HG03196 (cell line): Measurements from ENCODE around the gene FAM184A.
"Not testable (repeated sequence)": the region's sequence is repeated elsewhere in the genome, so short reads cannot be mapped to it uniquely, and the experiment has no call there.

Source experiments
- ATAC-seq: cut with Tn5 transposase; IDR thresholded peaks from one replicate; pipeline ENCODE4 v1.9.1; 2021; ENCODE audit not compliant: unreplicated experiment

FAM184A gene, protein sequence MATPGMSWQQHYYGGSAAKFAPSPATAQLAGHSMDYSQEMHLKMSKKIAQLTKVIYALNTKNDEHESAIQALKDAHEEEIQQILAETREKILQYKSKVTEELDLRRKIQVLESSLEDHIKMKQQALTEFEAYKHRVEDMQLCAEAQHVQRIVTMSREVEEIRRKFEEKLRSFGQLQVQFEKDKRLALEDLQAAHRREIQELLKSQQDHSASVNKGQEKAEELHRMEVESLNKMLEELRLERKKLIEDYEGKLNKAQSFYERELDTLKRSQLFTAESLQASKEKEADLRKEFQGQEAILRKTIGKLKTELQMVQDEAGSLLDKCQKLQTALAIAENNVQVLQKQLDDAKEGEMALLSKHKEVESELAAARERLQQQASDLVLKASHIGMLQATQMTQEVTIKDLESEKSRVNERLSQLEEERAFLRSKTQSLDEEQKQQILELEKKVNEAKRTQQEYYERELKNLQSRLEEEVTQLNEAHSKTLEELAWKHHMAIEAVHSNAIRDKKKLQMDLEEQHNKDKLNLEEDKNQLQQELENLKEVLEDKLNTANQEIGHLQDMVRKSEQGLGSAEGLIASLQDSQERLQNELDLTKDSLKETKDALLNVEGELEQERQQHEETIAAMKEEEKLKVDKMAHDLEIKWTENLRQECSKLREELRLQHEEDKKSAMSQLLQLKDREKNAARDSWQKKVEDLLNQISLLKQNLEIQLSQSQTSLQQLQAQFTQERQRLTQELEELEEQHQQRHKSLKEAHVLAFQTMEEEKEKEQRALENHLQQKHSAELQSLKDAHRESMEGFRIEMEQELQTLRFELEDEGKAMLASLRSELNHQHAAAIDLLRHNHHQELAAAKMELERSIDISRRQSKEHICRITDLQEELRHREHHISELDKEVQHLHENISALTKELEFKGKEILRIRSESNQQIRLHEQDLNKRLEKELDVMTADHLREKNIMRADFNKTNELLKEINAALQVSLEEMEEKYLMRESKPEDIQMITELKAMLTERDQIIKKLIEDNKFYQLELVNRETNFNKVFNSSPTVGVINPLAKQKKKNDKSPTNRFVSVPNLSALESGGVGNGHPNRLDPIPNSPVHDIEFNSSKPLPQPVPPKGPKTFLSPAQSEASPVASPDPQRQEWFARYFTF

GRCh38 chr6:119078376-119079282, at the start of gene FAM184A:
Gene FAM184A (minus strand): TSS chr6:119078664. CDS start chr6:119078299, 365 bp downstream.
- ATAC-seq: peak; percentile 65

DNA sequence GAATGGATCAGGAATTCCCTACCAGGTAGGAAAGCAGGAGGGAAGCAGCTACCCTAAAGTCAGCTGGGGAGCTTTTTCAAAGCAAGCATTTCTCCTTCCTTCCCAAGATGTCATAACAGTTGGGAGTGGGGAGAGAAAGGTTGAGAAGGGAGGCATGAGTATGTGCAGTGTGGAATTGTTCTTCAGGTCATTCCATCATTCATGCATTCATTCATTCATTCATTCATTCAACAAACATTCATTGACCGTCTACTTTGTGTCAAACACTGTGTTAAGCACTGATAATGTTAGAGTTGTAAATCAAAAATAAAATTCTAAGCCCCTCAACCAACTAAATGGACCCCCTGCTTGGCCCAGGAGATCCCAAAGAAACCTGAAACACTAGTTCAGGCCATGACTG, 49.2 kb upstream of the FAM184A start:
- ATAC-seq: no peak

DNA sequence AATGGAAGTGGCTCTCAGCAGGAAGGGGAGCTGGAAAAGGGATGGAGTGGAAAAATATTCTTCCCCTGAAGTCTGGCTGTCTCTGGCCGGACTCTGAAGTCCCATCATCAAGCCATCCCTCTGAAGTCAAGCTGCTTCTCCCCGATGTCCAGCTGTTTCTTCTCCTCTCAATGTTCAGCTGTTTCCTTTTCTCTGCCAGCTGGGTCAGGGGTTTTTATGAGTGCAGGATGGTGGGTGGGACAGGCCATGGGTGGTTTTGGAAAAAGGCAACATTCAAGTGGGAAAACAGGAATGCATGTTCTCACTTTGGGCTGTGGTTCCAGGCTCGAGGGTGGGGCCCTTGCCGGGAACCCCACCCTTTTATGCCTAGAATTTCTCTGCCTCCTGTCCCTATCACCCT, 48.4 kb upstream of the FAM184A start:
- no peak for ATAC-seq

GRCh38 chr6:119126140-119126539, 47.7 kb upstream of the FAM184A start:
- no peak for ATAC-seq

- no peak for ATAC-seq
These were observed 47.1 kb upstream of the FAM184A start for GRCh38 chr6:119125576-119125975.

DNA sequence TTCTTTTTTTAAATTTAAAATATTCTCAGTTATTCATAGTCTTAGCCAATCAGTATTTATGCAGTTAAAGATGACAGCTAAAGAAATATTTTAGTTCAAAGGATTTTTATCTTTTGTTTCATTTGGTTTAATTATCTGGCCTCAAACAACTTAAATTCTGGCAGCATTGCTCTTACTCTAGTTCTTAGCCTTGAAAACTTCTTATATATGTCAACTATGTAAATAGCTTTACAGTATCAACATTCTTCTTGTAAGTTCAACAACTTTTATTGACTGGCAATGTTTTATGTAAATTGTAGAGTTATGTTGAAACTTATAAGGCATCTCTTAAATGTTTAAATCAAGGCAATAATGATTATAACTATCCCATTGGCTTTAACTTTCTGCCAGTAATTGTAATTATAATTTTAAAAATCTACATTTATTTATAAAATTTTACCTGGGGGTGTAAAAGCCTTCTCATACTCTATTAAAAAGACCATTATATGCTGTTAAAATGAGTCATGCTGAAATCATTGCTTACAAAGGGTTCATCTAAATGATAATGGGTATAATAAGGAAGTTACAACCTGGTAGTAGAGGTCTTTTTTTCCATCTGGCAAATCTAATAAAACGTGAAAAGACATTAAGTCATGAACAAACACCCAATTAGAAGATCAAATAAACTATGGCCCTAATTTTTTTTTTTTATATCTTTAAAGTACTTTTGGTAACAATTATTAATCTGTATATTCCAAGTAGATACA, 45.8 kb upstream of the FAM184A start:
- no peak for ATAC-seq

DNA sequence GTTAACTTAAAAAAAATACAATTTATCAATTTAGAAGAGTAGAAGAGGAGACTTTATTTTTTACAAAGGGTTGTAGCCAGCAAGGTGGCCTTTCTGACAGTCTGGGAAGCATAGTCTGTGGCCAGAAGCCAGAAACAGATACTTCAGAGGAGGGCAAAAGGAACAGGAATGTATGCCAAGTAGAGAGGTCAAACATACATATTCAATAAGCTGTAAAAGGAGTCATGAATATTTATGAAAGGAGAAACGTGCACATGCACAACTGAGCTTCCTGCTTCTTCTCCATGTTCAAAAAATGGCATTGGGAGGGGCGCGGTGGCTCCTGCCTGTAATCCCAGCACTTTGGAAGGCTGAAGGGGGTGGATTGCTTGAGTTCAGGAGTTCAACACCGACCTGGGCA, 43.9 kb upstream of the FAM184A start:
- no peak for ATAC-seq

- no peak for ATAC-seq
These were observed 42.9 kb upstream of the FAM184A start for GRCh38 chr6:119121367-119121766.

- ATAC-seq: no peak
These were observed 41.5 kb upstream of the FAM184A start for GRCh38 chr6:119119989-119120388.

- ATAC-seq: not testable (repeated sequence)
These were observed 40.6 kb upstream of the FAM184A start for GRCh38 chr6:119119062-119119461.

GRCh38 chr6:119116712-119117281, 38.3 kb upstream of the FAM184A start:
- ATAC-seq: no peak

GRCh38 chr6:119113961-119114360, 35.5 kb upstream of the FAM184A start:
- ATAC-seq: no peak

GRCh38 chr6:119112812-119113530, 34.5 kb upstream of the FAM184A start:
- no peak for ATAC-seq

DNA sequence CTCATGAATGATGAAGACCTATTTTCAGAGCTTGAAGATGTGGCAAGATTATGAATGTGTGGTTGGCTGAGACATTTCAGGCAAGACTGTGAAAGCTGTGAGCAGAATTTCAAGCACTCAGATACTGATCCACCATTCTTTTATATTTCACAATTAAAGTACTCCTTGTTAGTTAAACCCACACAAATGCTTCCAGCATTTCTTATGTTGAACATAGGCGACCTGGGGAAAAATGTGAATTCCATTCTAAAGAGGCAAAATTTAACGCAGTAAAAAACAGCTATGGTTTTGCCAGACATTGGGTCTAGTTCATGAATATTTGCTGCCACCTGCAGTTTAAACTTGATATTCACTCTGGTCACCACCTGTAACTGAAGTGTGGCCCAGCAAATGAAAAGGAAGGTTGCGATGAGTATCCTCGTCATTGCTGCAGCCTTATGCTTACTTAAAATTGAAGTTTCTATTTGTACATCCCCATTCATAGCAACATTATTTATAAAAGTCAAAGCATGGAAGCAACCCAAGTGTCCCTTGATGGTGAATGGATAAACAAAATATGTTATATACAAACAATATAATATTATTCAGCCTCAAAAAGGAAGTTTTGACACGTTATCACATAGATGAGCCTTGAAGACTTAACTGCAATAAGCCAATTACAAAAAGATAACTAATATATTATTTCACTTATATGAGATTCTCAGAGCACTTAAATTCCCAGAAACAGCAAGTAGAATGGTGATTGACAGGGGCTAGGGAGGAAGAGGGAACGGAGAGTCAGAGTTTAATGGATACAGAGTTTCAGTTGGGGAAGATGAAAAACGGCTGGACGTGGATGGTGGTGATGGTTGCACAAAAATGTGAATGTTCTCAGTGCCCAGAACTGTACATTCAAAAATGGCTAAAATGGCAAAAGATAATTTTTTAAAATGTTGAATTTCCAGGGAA, 32.4 kb upstream of the FAM184A start:
- peak; percentile 83 for ATAC-seq

DNA sequence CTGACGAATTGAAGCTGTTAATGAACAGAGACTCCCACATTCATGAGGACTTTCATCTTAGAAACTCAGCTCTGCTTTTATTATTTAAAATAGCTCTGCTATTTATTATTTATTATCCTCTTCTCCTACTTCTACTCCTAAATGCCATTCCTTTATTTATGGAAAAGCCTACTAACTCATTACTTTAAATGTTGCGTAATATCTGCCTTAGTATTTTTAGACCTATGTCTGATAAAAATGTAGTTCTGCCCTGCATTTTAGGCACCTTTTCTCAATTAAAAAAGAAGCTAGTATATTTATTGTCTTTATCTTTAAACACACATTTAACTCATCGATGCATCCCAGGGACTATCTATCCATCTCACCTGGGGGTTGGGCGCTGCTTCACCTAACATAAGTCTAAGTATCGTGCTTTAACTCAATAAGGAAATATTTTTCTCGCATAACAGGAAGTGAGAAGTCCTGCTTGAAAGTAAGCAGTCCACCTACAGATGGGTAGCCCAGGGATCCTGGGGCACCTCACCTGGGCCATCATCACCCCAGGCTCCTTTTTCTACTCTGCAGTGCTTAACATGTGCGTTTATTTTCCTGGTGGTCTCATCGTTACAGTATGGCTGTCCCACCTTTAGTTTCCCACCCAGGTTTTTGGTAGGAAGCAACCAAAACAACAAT, 31.3 kb upstream of the FAM184A start:
- no peak for ATAC-seq

DNA sequence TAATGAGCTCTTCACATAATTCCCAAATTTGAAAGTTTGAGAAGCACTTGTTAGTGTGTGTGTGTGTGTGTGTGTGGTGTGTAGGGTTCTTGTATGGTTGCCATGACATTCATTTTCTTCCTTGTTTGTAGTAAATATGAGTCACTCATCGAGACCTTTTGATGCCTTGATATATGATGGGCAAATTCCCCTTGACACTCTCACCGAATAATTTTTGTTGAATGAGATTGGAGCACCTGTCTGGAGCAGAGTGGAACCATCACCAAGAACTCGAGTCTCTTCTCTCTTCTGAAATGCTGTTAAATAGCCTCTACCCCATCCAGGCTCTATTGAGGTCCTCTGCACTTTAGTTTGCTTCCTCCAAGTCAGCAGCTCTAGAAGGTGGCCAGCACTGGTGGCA, 29.6 kb upstream of the FAM184A start:
- ATAC-seq: no peak

- no peak for ATAC-seq
These were observed 26.8 kb upstream of the FAM184A start for GRCh38 chr6:119105282-119105681.
